A549 treated with GW870086 at 1 μM for 4 hours (cell line): ENCODE measurements around the gene LGALS7. TPM values are rescaled to one million over a fixed set of nuclear protein-coding genes. Genes with fewer than 3 reads are reported as not detected.

Source experiments
- total RNA-seq: library from RNA; stranded (reverse); fragments of 200-300 nt; extraction: Qiagen RNA extraction; gene quantifications from 5 replicates; pipeline ENCODE4 v1.2.3, GENCODE V29; 2022; ENCODE audit warnings: low read depth

The LGALS7 gene
- total RNA-seq = 1.3 TPM in 1 of 5 replicates, not detected in the others

DNA sequence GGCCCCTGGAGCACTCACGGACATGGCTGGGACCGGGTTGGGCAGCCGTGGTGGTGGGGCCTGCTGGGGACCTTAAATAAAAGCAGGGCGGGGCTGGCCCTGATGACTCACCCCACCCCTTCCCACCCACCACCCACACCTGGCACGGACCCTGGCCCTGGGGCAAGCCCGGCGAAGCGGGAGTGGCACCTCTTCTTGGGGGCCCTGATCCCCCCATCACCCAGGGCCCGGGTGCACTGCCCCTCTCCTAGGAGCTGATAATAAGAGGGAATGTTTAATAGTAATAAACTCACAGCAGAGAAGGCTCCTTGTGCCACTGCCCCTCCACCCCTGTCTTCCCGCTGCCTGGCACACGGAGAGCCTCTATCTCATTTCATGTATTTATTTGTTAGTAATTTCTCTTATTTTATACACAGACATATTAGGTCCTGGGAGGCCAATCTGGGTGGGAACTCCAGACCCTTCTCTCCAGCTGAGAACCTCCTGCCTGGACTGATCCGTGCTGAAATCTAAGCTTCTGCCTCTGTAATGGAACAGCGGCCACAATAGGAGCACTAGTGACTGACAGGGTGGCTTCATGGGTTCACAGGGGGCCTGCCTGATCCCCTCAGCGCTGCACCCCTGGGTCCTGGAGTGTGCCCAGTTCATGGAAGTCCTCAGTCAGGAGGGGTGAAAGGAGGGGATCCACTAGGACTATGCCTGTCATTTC lies at the start of gene LGALS7:
Gene LGALS7, minus strand, starts transcription at position 49 of the 709 bp plus-strand sequence. Its CDS starts 25 bp downstream, at position 24.

DNA sequence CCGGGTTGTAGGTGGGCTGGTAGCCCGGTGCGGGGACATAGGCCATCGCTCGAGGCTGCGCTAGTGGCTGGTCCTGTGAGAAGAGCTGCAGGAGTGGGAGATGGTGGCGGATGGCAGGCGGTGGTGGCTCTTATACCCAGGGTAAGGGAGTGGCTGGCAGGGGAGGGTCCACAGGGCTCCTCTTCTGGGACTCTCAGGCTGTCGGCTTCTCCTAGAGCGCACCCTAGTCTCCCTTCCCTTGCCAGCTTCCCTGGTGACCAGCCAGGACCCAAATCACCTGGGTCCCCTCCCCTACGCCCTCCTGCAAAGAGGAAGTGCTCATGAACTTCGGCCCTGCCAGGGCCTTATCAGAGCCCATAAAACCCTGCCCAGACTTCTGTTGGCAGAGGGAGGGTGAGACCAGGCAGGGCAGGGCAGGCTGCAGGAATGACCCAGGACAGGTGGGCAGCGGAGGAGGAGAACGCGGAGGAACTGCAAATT lies 39.6 kb upstream of the LGALS7 start, which contains the start of gene LGALS4:
Gene LGALS4, minus strand, starts transcription at position 105 of the 480 bp plus-strand sequence. Its CDS starts 59 bp downstream, at position 46.

DNA sequence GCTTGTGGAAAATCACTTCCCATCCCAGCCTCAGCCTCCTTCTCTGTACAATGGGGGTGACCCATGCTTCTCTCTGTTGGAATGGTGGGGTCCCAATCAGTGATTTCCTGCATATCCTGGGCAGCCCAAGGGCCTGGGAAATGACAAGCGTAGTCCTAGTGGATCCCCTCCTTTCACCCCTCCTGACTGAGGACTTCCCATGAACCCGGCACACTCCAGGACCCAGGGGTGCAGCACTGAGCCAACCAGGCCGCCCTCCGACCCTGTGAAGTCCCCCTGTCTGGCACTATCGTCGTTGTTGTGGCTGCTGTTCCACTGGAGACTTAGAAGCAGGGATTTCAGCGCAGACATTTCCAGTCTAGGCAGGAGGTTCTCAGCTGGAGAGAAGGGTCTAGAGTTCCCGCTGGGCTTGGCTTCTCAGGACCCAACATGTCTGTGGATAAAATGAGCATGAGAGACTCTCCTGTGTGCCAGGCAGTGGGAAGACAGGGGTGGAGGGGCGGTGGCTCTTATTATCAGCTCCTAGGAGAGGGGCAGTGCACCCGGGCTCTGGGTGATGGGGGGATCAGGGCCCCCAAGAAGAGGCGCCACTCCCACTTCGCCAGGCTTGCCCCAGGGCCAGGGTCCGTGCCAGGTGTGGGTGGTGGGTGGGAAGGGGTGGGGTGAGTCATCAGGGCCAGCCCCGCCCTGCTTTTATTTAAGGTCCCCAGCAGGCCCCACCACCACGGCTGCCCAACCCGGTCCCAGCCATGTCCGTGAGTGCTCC lies 15.3 kb upstream of the LGALS7 start, which contains the start of gene LGALS7B:
Gene LGALS7B, plus strand, starts transcription at position 723 of the 766 bp plus-strand sequence. Its CDS starts 27 bp downstream, at position 750.

DNA sequence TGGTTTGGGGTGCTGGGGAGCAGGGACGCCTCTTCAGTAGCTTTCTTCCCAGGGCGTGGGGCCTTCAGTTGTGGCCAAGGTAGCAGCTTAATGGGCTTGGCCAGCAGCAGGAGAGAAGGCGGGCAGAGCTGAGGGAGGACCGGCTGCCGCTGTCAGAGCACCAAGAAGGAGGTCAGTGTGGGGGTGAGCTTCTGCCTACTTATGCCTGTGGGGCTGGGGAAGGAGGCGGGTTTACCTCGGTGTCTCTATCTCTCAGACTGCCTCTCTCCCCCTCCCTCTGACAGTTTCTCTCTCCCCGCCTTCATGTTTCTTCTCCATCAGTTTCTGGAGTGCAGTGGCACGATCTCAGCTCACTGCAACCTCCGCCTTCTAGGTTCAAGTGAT lies 29.0 kb downstream of the LGALS7 start, which contains the start of gene CAPN12:
Gene CAPN12, minus strand, starts transcription at position 177 of the 384 bp plus-strand sequence. CDS start 309 bp downstream, outside the sequence.

Other genes with a start within 250 kb of the LGALS7 start
- 0.40 to 3.6 TPM (median 0.85 TPM) in 5 replicates for gene MAP4K1, start 155.6 kb downstream of the LGALS7 start, total RNA-seq
- 684 to 1,048 TPM (median 735 TPM) in 5 replicates for gene EIF3K, start 154.3 kb downstream of the LGALS7 start, total RNA-seq
- 751 to 1,254 TPM (median 1,147 TPM) in 5 replicates for gene ACTN4, start 125.9 kb downstream of the LGALS7 start, total RNA-seq
- 4.2 to 6.0 TPM (median 5.6 TPM) in 5 replicates for gene CAPN12, start 29.0 kb downstream of the LGALS7 start, total RNA-seq
- 0.56 to 0.58 TPM in 2 of 5 replicates, not detected in the others for gene LGALS7B, start 15.7 kb upstream of the LGALS7 start, total RNA-seq
- 0.35 to 1.8 TPM (median 0.45 TPM) in 5 replicates for gene LGALS4, start 39.4 kb upstream of the LGALS7 start, total RNA-seq
- gene ECH1, start 58.3 kb upstream of the LGALS7 start, total RNA-seq = 276 to 372 TPM (median 288 TPM) in 5 replicates
- 305 to 358 TPM (median 332 TPM) in 5 replicates for gene HNRNPL, start 76.5 kb upstream of the LGALS7 start, total RNA-seq
- gene RINL, start 104.8 kb upstream of the LGALS7 start, total RNA-seq = 1.6 to 3.6 TPM (median 2.6 TPM) in 5 replicates
- 28.3 to 37.7 TPM (median 35.8 TPM) in 5 replicates for gene SIRT2, start 126.1 kb upstream of the LGALS7 start, total RNA-seq
- 58.8 to 116 TPM (median 98.0 TPM) in 5 replicates for gene NFKBIB, start 126.5 kb upstream of the LGALS7 start, total RNA-seq
- gene CCER2, start 138.7 kb upstream of the LGALS7 start, total RNA-seq = 0.37 to 0.77 TPM (median 0.52 TPM) in 4 of 5 replicates, not detected in the other
- 52.7 to 58.8 TPM (median 54.7 TPM) in 5 replicates for gene SARS2, start 157.2 kb upstream of the LGALS7 start, total RNA-seq
- gene MRPS12, start 157.4 kb upstream of the LGALS7 start, total RNA-seq = 222 to 326 TPM (median 280 TPM) in 5 replicates
- 64.1 to 85.5 TPM (median 79.4 TPM) in 5 replicates for gene FBXO17, start 202.2 kb upstream of the LGALS7 start, total RNA-seq